ENCODE results near the gene BCAP29.

BCAP29 gene

GRCh38 chr7:107622429-107622828, 42.4 kb downstream of the BCAP29 start:
- no peaks in the 10 kb centered on the region for H3K36me3 ChIP-seq
- DNase-seq, result no peak

DNA sequence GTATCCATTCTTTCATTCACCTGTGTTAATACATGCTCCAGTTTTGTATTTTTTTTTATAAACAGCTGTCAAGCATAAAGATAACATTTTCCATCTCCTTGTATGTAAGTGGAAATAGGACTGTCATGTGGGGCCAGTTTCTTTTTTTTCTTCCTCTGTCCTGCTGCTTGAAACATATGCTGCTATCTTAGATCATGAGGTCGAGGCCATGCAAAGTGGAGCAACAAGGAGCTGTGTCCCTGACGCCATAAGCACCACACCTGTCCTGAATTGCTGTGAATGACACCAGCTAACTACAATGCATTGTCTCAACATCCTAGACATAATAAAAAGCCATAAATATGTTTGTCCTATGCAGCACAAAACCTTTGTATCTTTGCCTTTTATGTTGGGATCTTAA, 42.8 kb downstream of the BCAP29 start:
- no peak for TF ChIP-seq CTCF (IDR thresholded peaks at IDR 0.05; ENCODE audit: low read depth, low read length)
- no peak for DNase-seq
- Histone ChIP-seq H3K4me1 (no peaks in the 10 kb centered on the region; the same call in 1 of the 2 replicates), H3K27me3 (no peaks in the 10 kb centered on the region), H3K4me3 (ENCODE audit: low read depth, low read length) (no peak overlapping the region), H3K36me3 (no peaks in the 10 kb centered on the region), H3K9me3 (no peaks in the 10 kb centered on the region)

More at GRCh38 chr7:107622429-107622828, 42.4 kb downstream of the BCAP29 start:
- Histone ChIP-seq H3K4me1 (no peaks in the 10 kb centered on the region; the same call in 1 of the 2 replicates), H3K9me3 (no peaks in the 10 kb centered on the region), H3K27me3 (no peaks in the 10 kb centered on the region), H3K4me3 (ENCODE audit: low read depth, low read length) (no peak overlapping the region)
- no peak for TF ChIP-seq CTCF (IDR thresholded peaks at IDR 0.05; ENCODE audit: low read depth, low read length)

- Histone ChIP-seq H3K4me1 (no peaks in the 10 kb centered on the region), H3K27me3 (no peaks in the 10 kb centered on the region), H3K36me3 (no peaks in the 10 kb centered on the region), H3K4me3 (ENCODE audit: low read depth, low read length) (no peak overlapping the region), H3K9me3 (no peaks in the 10 kb centered on the region)
- DNase-seq, result no peak
- no peak for TF ChIP-seq CTCF (IDR thresholded peaks at IDR 0.05; ENCODE audit: low read depth, low read length)
Observed at GRCh38 chr7:107627002-107627401, 47.0 kb downstream of the BCAP29 start.

DNA sequence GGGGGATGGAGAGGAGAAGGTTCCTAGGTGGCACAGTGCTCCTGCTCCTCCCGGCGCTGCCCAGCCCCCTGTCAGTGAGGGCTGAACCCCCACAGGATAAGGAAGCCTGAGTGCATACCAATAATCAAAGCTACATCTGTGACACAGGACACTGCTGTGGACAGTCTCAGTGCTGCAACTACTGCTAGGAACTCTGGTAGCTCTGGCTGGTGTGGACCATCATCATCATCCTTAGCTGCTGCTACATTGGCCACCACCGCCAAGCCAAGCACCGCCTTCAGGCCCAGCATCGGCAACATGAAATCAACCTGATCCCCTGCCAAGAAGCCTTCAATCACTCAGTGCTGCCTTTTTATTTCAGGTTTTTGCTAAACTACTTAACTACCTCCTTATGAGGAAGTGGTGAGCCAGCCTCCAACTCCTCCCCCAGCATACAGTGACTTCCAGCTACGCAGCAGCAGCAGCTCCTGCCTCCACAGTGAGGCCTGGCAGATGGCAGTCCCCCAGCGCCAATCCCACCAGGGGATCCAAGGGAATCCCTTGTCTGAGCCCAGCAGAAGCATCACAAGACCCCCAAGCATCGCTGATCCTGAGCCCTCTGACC, 48.5 kb downstream of the BCAP29 start:
- TF ChIP-seq CTCF (IDR thresholded peaks at IDR 0.05; ENCODE audit: low read depth, low read length), result no peak
- Histone ChIP-seq H3K9me3 (no peaks in the 10 kb centered on the region), H3K36me3 (no peaks in the 10 kb centered on the region), H3K4me1 (no peaks in the 10 kb centered on the region), H3K4me3 (ENCODE audit: low read depth, low read length) (no peak overlapping the region), H3K27me3 (no peaks in the 10 kb centered on the region)
- DNase-seq, result no peak

DNA sequence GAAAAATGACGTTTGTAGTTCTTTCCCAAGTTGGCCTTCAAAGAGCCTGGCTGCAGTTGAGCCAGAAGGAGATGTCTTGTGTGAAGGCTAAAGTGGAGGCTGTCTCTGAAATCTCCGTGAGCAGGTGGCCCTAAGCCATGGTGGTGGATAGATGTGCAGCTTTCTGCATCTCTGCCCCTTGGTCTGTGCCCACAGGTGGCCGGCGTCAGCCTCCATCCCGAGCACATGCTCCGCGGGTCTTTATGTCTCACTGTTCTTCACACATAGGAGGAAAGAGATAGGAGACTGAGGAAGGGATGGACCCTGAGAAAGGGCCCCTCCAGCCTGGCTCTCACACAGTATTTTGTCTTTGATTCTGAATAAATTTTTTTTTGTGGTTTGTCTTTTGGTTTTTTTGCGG, 50.3 kb downstream of the BCAP29 start:
- DNase-seq, result no peak
- no peak for TF ChIP-seq CTCF (IDR thresholded peaks at IDR 0.05; ENCODE audit: low read depth, low read length)
- H3K27me3 ChIP-seq, result no peaks in the 10 kb centered on the region

DNA sequence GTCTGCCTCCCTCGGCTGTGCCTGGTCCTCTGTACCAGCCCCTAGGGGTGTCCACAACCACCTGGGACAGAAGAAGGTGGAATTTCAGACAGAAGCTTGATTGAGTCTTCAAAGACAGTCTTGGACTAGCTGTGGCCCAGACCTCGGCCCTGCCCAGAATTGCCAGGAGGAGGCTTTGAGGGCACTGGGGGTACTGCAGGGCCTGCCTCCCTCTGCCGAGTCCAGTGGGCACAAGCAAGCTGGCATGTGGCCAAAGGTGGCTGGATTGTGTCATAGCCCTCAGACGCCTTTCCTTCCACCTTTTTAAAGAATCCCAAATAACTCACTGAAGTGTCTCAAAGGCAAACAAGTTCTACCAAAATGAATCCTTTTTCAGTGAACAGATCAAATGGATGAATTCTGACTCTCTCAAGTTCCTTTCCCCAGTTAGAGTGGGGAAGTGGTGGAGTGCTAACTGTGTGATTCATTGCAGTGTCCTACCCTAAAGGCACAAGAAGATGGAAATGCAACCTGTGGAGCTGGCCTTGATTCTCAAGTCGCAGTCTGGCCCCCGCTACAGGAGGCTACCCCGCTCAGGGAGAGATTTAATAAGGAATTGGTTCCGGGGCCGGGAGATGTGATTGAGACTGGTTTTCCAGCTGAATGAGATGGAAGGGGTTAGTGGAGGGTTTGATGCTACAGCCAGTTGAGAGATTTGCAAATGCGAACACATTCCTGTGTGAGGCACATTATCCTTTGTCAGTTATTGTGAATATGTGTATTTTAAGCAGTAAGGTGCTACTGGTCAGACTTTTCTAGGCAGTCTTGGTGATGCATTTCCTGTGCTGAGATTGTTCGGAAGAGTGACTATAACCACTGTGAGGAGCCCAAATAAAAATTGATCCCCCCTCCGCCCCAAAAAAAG, 51.8 kb downstream of the BCAP29 start:
- H3K9me3 ChIP-seq, result no peaks in the 10 kb centered on the region
- TF ChIP-seq CTCF (IDR thresholded peaks at IDR 0.05; ENCODE audit: low read depth, low read length), result no peak

More for the DNA sequence above, 50.3 kb downstream of the BCAP29 start:
- no peaks in the 10 kb centered on the region for H3K36me3 ChIP-seq
- H3K4me3 ChIP-seq (ENCODE audit: low read depth, low read length), result no peak overlapping the region
- no peaks in the 10 kb centered on the region for H3K4me1 ChIP-seq
- no peaks in the 10 kb centered on the region for H3K9me3 ChIP-seq

More for the DNA sequence above, 51.8 kb downstream of the BCAP29 start:
- Histone ChIP-seq H3K36me3 (no peaks in the 10 kb centered on the region), H3K4me3 (ENCODE audit: low read depth, low read length) (no peak overlapping the region), H3K4me1 (no peaks in the 10 kb centered on the region), H3K27me3 (no peaks in the 10 kb centered on the region)
- DNase-seq, result peak; percentile 21

Data from BE2C (cell line).